IMR-90 (cell line): Measurements from ENCODE around the gene DSCAM.

Experiments
- BHLHE40 ChIP-seq: fragments of 150-350 bp; IDR thresholded peaks from 2 replicates; pipeline ENCODE4 v1.6.1; 2016; ENCODE audit warnings: mild to moderate bottlenecking, low read depth, low read length
- CHD1 ChIP-seq: IDR thresholded peaks from 2 replicates; pipeline ENCODE4 v1.6.1; 2012; ENCODE audit warnings: low read depth, low read length, improper control_type of control experiment
- POLR2A ChIP-seq: IDR thresholded peaks from 2 replicates; pipeline ENCODE4 v1.6.1; 2012; ENCODE audit warnings: mild to moderate bottlenecking, low read depth, low read length
- RAD21 ChIP-seq: IDR thresholded peaks from 2 replicates; pipeline ENCODE4 v1.6.1; 2012; ENCODE audit warnings: low read length, improper control_type of control experiment
- SMC3 ChIP-seq: fragments of 150-350 bp; IDR thresholded peaks from 2 replicates; pipeline ENCODE4 v1.6.1; 2016; ENCODE audit warnings: low read depth, mild to moderate bottlenecking, antibody characterized with exemption, low read length, moderate library complexity
- TF ChIP-seq, protein P1 (sequence below): conservative IDR thresholded peaks from 2 replicates; pipeline ENCODE4 v1.5.1; 2012; ENCODE audit warnings: mild to moderate bottlenecking, low read depth, low read length, improper control_type of control experiment
- TF ChIP-seq, protein P2 (sequence below): fragments of 150-350 bp; IDR thresholded peaks from 2 replicates; pipeline ENCODE4 v1.6.1; 2017; ENCODE audit warnings: mild to moderate bottlenecking, antibody characterized with exemption, low read length, low read depth

DNA sequence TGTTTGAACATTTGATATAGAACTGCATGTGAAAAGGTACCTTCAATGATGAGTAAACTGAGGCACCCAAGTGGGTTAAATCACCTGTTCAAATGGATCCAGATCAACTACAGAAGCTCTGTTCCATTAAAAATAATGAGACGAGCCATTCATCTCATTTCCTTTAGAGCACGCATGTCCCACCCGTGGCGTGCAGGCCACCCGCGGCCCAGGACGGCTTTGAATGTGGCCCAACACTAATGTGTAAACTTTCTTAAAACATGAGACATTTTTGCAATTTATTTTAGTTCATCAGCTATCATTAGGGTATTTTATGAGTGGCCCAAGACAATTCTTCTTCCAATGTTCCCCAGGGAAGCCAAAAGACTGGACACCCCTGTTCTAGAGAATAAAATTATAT, 381.6 kb downstream of the DSCAM start:
- TF ChIP-seq, protein P1, sequence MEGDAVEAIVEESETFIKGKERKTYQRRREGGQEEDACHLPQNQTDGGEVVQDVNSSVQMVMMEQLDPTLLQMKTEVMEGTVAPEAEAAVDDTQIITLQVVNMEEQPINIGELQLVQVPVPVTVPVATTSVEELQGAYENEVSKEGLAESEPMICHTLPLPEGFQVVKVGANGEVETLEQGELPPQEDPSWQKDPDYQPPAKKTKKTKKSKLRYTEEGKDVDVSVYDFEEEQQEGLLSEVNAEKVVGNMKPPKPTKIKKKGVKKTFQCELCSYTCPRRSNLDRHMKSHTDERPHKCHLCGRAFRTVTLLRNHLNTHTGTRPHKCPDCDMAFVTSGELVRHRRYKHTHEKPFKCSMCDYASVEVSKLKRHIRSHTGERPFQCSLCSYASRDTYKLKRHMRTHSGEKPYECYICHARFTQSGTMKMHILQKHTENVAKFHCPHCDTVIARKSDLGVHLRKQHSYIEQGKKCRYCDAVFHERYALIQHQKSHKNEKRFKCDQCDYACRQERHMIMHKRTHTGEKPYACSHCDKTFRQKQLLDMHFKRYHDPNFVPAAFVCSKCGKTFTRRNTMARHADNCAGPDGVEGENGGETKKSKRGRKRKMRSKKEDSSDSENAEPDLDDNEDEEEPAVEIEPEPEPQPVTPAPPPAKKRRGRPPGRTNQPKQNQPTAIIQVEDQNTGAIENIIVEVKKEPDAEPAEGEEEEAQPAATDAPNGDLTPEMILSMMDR, result no peak
- TF ChIP-seq POLR2A, result no peak
- no peak for TF ChIP-seq SMC3
- TF ChIP-seq, protein P2, sequence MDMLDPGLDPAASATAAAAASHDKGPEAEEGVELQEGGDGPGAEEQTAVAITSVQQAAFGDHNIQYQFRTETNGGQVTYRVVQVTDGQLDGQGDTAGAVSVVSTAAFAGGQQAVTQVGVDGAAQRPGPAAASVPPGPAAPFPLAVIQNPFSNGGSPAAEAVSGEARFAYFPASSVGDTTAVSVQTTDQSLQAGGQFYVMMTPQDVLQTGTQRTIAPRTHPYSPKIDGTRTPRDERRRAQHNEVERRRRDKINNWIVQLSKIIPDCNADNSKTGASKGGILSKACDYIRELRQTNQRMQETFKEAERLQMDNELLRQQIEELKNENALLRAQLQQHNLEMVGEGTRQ, result no peak
- TF ChIP-seq BHLHE40, result no peak
- no peak for TF ChIP-seq RAD21
- TF ChIP-seq CHD1, result no peak
